Central memory CD8-positive, alpha-beta T cell (primary cell): ENCODE data around the gene ASPM.

ENCODE experiments used
- ATAC-seq: fragments of 150-1000 bp; cut with Tn5 transposase; replicated peaks from 2 replicates; pipeline ENCODE4 v1.10.0; 2022; ENCODE audit warnings: mild to moderate bottlenecking, moderate FRiP score, moderate number of reproducible peaks; ENCODE audit not compliant: poor library complexity, severe bottlenecking; ENCODE audit errors: extremely low read depth
- DNase-seq, 2 donors: peaks; one replicate each; pipeline ENCODE4 v3.0.0; 2021; ENCODE audit warnings: low spot score in 2 of 2
- H3K27ac Mint-ChIP-seq: one replicate; pipeline ENCODE4 v1.8.0; 2022; ENCODE audit warnings: low read depth, mild to moderate bottlenecking, moderate library complexity, mixed read lengths
- H3K27me3 Mint-ChIP-seq: one replicate; pipeline ENCODE4 v1.8.0; 2022; ENCODE audit warnings: mixed read lengths
- H3K36me3 Mint-ChIP-seq: one replicate; pipeline ENCODE4 v1.8.0; 2022; ENCODE audit warnings: mild to moderate bottlenecking, moderate library complexity, mixed read lengths; ENCODE audit not compliant: insufficient read depth
- H3K4me1 Mint-ChIP-seq: one replicate; pipeline ENCODE4 v1.8.0; 2022; ENCODE audit warnings: mixed read lengths
- H3K4me3 Mint-ChIP-seq: one replicate; pipeline ENCODE4 v1.8.0; 2022; ENCODE audit warnings: mild to moderate bottlenecking, moderate library complexity, mixed read lengths
- H3K9me3 Mint-ChIP-seq: one replicate; pipeline ENCODE4 v1.8.0; 2022; ENCODE audit warnings: mixed read lengths

Gene ASPM

GRCh38 chr1:197093226-197093885 lies 53.1 kb downstream of the ASPM start:
- ATAC-seq (no peak), DNase-seq (no peak)
- peaks cover 2% of the 10 kb centered on the region for H3K36me3 Mint-ChIP-seq
- no peaks in the 10 kb centered on the region for H3K4me1 Mint-ChIP-seq
- H3K9me3 Mint-ChIP-seq = no peaks in the 10 kb centered on the region
- H3K4me3 Mint-ChIP-seq = no peak overlapping the region
- peak overlapping the region; percentile 25 for H3K27ac Mint-ChIP-seq
- no peaks in the 10 kb centered on the region for H3K27me3 Mint-ChIP-seq

GRCh38 chr1:197092491-197093023 lies 53.9 kb downstream of the ASPM start:
- no peaks in the 10 kb centered on the region for H3K9me3 Mint-ChIP-seq

GRCh38 chr1:197083474-197083873 lies 63.0 kb downstream of the ASPM start:
- Mint-ChIP-seq H3K9me3 (no peaks in the 10 kb centered on the region), H3K36me3 (no peaks in the 10 kb centered on the region), H3K4me3 (no peak overlapping the region), H3K4me1 (no peaks in the 10 kb centered on the region), H3K27me3 (no peaks in the 10 kb centered on the region), H3K27ac (no peak overlapping the region)
- ATAC-seq (no peak), DNase-seq (no peak)

More at GRCh38 chr1:197092491-197093023, 53.9 kb downstream of the ASPM start:
- Mint-ChIP-seq H3K27me3 (no peaks in the 10 kb centered on the region), H3K27ac (peak overlapping the region; percentile 25), H3K36me3 (peaks cover 2% of the 10 kb centered on the region), H3K4me1 (no peaks in the 10 kb centered on the region), H3K4me3 (no peak overlapping the region)
- DNase-seq (no peak), ATAC-seq (no peak)

- Mint-ChIP-seq H3K9me3 (no peaks in the 10 kb centered on the region), H3K27ac (no peak overlapping the region), H3K4me3 (no peak overlapping the region), H3K36me3 (no peaks in the 10 kb centered on the region), H3K4me1 (no peaks in the 10 kb centered on the region), H3K27me3 (no peaks in the 10 kb centered on the region)
- DNase-seq (no peak), ATAC-seq (no peak)
Observed at GRCh38 chr1:197081117-197081753, 65.2 kb downstream of the ASPM start.

GRCh38 chr1:197080323-197080722 lies 66.1 kb downstream of the ASPM start:
- Mint-ChIP-seq H3K9me3 (no peaks in the 10 kb centered on the region), H3K4me3 (no peak overlapping the region), H3K36me3 (no peaks in the 10 kb centered on the region)

GRCh38 chr1:197076585-197076984 lies 69.9 kb downstream of the ASPM start:
- no peaks in the 10 kb centered on the region for H3K4me1 Mint-ChIP-seq
- H3K4me3 Mint-ChIP-seq = no peak overlapping the region

More at GRCh38 chr1:197080323-197080722, 66.1 kb downstream of the ASPM start:
- no peak for DNase-seq
- Mint-ChIP-seq H3K4me1 (no peaks in the 10 kb centered on the region), H3K27me3 (no peaks in the 10 kb centered on the region), H3K27ac (no peak overlapping the region)
- no peak for ATAC-seq

GRCh38 chr1:197073978-197074377 lies 72.5 kb downstream of the ASPM start:
- H3K9me3 Mint-ChIP-seq = peaks cover 5% of the 10 kb centered on the region
- DNase-seq (no peak), ATAC-seq (no peak)
- peaks cover 2% of the 10 kb centered on the region for H3K27me3 Mint-ChIP-seq
- H3K4me3 Mint-ChIP-seq = no peak overlapping the region
- no peaks in the 10 kb centered on the region for H3K36me3 Mint-ChIP-seq
- H3K4me1 Mint-ChIP-seq = no peaks in the 10 kb centered on the region
- H3K27ac Mint-ChIP-seq = no peak overlapping the region

More at GRCh38 chr1:197076585-197076984, 69.9 kb downstream of the ASPM start:
- DNase-seq = no peak
- Mint-ChIP-seq H3K9me3 (no peaks in the 10 kb centered on the region), H3K36me3 (no peaks in the 10 kb centered on the region), H3K27me3 (no peaks in the 10 kb centered on the region), H3K27ac (no peak overlapping the region)
- no peak for ATAC-seq

- DNase-seq (no peak), ATAC-seq (no peak)
- H3K4me1 Mint-ChIP-seq = no peaks in the 10 kb centered on the region
- peaks cover 5% of the 10 kb centered on the region for H3K9me3 Mint-ChIP-seq
- H3K27me3 Mint-ChIP-seq = peaks cover 9% of the 10 kb centered on the region
- no peaks in the 10 kb centered on the region for H3K36me3 Mint-ChIP-seq
- no peak overlapping the region for H3K27ac Mint-ChIP-seq
- H3K4me3 Mint-ChIP-seq = no peak overlapping the region
Observed at GRCh38 chr1:197067457-197067818, 79.0 kb downstream of the ASPM start.

GRCh38 chr1:197066719-197067456 lies 79.6 kb downstream of the ASPM start, which contains the start of gene F13B:
Gene F13B, minus strand, starts transcription at chr1:197067260. Its CDS starts 37 bp downstream, at chr1:197067223.
- Mint-ChIP-seq H3K4me1 (no peaks in the 10 kb centered on the region), H3K27ac (no peak within 1 kb of the TSS), H3K4me3 (no peak within 1 kb of the TSS), H3K27me3 (peaks cover 9% of the 10 kb centered on the region), H3K36me3 (no peaks in the 10 kb centered on the region), H3K9me3 (peaks cover 5% of the 10 kb centered on the region)
- ATAC-seq (no peak), DNase-seq (no peak)

GRCh38 chr1:197066277-197066676 lies 80.2 kb downstream of the ASPM start:
- no peaks in the 10 kb centered on the region for H3K36me3 Mint-ChIP-seq
- H3K27me3 Mint-ChIP-seq = peaks cover 9% of the 10 kb centered on the region
- DNase-seq (no peak), ATAC-seq (no peak)
- H3K4me3 Mint-ChIP-seq = no peak overlapping the region
- peaks cover 5% of the 10 kb centered on the region for H3K9me3 Mint-ChIP-seq
- no peak overlapping the region for H3K27ac Mint-ChIP-seq
- H3K4me1 Mint-ChIP-seq = no peaks in the 10 kb centered on the region

GRCh38 chr1:197065559-197065958 lies 80.9 kb downstream of the ASPM start:
- DNase-seq (no peak), ATAC-seq (no peak)
- H3K27me3 Mint-ChIP-seq = peaks cover 9% of the 10 kb centered on the region
- no peak overlapping the region for H3K27ac Mint-ChIP-seq
- no peak overlapping the region for H3K4me3 Mint-ChIP-seq
- H3K4me1 Mint-ChIP-seq = no peaks in the 10 kb centered on the region
- H3K36me3 Mint-ChIP-seq = no peaks in the 10 kb centered on the region
- H3K9me3 Mint-ChIP-seq = peaks cover 5% of the 10 kb centered on the region

GRCh38 chr1:197063212-197063611 lies 83.3 kb downstream of the ASPM start:
- DNase-seq = no peak
- Mint-ChIP-seq H3K4me3 (no peak overlapping the region), H3K27me3 (peaks cover 17% of the 10 kb centered on the region), H3K36me3 (peaks cover 1% of the 10 kb centered on the region), H3K4me1 (no peaks in the 10 kb centered on the region), H3K27ac (no peak overlapping the region), H3K9me3 (no peaks in the 10 kb centered on the region)
- ATAC-seq = no peak
